ENCODE data around the gene SORD.

GRCh38 chr15:45123397-45123796 lies 100.4 kb downstream of the SORD start:
- TF ChIP-seq CTCF (IDR thresholded peaks at IDR 0.05), result peak in 1 of 4 experiments; percentile 15
- no peak for TF ChIP-seq POLR2A (IDR thresholded peaks at IDR 0.05)
